Loucy (cell line): ENCODE data around the gene CYP1A1.

Source experiments
- EZH2phosphoT487 ChIP-seq: fragments of 200-600 bp; IDR thresholded peaks from 2 replicates; pipeline ENCODE4 v1.6.1; 2018; ENCODE audit warnings: antibody characterized with exemption, mild to moderate bottlenecking, moderate library complexity, borderline replicate concordance
- TF ChIP-seq, protein P1 (sequence below): fragments of 200-600 bp; sonication (generic); conservative IDR thresholded peaks from 2 replicates; pipeline ENCODE4 v1.5.1; 2014; ENCODE audit warnings: mild to moderate bottlenecking, antibody characterized with exemption, low read length

DNA sequence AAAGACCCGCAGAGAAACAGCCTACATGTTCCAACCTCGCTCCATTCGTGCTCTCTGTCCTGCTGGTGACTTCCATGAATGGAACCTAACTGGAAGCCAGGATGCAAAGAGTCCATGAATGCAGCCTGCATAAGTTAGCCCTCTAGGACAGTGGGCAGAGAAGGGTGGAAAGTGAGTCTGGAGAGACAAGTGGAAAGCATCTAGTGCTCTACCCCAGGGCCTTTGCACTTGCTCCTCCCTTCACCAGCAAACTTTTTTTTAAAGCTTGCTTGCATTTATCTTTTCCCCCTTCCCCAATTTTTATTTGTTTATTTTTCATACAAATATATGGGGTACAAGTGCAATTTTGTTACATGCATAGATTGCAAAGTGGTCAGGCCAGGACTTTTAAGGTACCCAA lies 7.9 kb upstream of the CYP1A1 start:
- TF ChIP-seq, protein P1, sequence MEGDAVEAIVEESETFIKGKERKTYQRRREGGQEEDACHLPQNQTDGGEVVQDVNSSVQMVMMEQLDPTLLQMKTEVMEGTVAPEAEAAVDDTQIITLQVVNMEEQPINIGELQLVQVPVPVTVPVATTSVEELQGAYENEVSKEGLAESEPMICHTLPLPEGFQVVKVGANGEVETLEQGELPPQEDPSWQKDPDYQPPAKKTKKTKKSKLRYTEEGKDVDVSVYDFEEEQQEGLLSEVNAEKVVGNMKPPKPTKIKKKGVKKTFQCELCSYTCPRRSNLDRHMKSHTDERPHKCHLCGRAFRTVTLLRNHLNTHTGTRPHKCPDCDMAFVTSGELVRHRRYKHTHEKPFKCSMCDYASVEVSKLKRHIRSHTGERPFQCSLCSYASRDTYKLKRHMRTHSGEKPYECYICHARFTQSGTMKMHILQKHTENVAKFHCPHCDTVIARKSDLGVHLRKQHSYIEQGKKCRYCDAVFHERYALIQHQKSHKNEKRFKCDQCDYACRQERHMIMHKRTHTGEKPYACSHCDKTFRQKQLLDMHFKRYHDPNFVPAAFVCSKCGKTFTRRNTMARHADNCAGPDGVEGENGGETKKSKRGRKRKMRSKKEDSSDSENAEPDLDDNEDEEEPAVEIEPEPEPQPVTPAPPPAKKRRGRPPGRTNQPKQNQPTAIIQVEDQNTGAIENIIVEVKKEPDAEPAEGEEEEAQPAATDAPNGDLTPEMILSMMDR: no peak
- no peak for TF ChIP-seq EZH2phosphoT487
